ENCODE measurements around the gene DCUN1D4.

DCUN1D4 gene

DNA sequence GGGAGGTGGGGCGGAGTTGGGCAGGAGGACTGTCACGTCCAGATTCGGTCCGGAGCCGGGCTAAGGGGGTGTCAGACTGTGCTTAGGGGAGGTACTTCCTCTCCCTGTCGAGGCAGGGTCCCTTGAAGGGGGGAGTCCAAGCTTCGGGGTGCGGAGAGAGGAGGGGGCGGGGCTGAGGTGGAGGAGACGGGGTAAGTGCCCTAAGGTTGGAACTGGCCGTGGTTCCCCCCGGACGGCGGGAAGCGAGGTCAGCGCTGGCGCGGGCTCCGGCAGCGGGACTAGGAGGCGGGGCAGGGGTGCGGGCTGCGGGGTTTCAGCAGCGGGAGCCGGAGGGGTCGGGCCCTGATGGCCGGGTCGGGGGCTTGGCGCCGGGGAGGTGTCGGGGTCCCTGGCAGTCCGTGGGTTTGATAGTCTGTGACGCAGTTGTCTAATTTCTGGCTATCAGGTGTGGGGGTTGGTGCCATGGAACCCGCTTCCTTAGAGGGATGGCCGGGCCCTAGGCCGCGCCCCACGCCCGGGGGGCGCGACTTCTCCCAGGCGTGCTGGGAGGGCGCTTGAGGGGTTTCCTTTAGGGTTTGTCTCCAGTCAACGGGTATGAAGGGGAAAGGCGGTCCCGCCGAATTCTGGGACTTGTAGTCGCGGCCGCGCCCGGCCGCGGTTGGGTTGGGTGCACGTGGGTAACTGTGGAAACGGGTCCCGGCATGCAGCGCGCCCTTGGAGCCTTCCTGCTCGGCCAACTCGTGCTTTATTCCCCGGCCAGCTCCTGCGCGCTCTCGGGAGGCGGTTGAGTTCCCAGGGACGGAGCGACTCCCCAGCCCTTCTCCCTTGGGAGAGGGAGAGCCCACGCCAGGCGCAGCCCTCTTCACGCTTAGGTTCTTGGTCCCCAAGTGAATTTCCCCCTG, 1.5 kb downstream of the DCUN1D4 start:
- peak overlapping the region; percentile 76 for H3K4me3 ChIP-seq
- peaks cover 17% of the 10 kb centered on the region for H3K4me1 ChIP-seq
- peak; percentile 94 to 96 for DNase-seq (ENCODE audit: low spot score in 2 of 2)
- H3K9me3 ChIP-seq = no peaks in the 10 kb centered on the region
- in situ Hi-C loops (cut with MboI; ENCODE audit: low sequenced_read_pairs) = no loop called here
- H3K27me3 ChIP-seq (ENCODE audit: low read depth) = no peaks in the 10 kb centered on the region
- no peaks in the 10 kb centered on the region; the same call in 1 of the 2 replicates for H3K36me3 ChIP-seq (replicated peaks)

DNA sequence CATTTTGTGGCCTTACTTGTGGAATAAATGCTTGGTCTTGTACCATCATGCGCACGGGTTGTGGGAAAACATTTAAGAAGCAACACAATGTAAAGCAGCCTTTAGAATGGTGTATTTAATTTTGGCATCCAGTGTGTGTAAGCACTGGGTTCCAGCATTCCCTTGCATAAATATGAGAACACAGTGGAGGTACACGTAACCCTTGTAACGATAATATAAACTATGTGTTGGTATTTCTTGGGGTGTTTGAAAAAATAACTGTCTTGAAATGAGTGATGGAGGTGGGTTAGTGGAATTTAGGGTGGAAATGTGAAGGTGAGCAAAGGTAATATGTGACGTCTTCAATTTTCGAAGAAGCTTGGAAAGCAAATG, 2.1 kb downstream of the DCUN1D4 start:
- in situ Hi-C loops (cut with MboI; ENCODE audit: low sequenced_read_pairs) = no loop called here
- no peaks in the 10 kb centered on the region for H3K27me3 ChIP-seq (ENCODE audit: low read depth)
- peak overlapping the region; percentile 76 for H3K4me3 ChIP-seq
- peaks cover 17% of the 10 kb centered on the region for H3K4me1 ChIP-seq
- no peaks in the 10 kb centered on the region; the same call in 1 of the 2 replicates for H3K36me3 ChIP-seq (replicated peaks)
- no peak for DNase-seq (ENCODE audit: low spot score in 2 of 2)
- H3K9me3 ChIP-seq = no peaks in the 10 kb centered on the region

DNA sequence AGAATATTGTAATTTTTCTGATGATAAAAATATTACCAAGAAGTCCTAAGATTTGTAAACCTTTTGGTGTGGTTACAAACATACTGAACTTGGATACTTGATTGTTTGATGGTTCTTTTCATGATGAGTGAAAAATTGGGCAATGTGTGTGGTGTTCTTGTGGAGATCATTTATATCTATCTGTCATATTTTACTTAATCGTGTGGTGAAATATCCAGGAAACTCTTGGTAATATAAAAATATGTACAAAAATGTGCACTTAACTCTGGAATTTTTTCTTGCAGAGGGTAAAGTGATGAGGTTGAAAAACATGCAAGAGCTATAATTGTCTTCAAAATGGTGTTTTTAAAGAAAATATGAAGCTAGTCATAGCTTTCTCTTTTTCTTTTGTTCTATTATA, 2.8 kb downstream of the DCUN1D4 start:
- H3K4me3 ChIP-seq = no peak overlapping the region
- peaks cover 17% of the 10 kb centered on the region for H3K4me1 ChIP-seq
- H3K9me3 ChIP-seq = no peaks in the 10 kb centered on the region
- H3K27me3 ChIP-seq (ENCODE audit: low read depth) = no peaks in the 10 kb centered on the region
- in situ Hi-C loops (cut with MboI; ENCODE audit: low sequenced_read_pairs) = no loop called here
- no peak for DNase-seq (ENCODE audit: low spot score in 2 of 2)
- no peaks in the 10 kb centered on the region; the same call in 1 of the 2 replicates for H3K36me3 ChIP-seq (replicated peaks)

DNA sequence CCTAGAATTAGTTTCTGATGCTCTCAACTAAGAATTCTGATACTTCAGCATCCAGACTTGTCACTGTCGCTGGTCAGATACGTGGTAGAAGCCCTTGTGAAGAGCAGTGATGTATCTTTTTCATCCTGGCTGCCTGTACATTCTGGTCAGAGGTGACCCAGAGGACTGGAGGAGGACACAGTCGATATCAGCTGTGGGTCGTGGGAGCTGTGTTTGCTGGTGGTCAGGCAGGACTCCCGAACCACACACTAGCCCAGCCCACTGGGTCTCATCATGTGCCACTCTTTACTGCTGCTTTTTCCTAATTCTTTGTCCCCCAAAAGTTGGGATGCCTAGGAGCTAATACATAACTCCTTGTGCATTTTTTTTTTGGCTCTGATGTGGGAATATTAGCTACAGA, 6.5 kb downstream of the DCUN1D4 start:
- H3K4me1 ChIP-seq = peaks cover 34% of the 10 kb centered on the region
- DNase-seq (ENCODE audit: low spot score in 2 of 2) = no peak
- no peaks in the 10 kb centered on the region for H3K9me3 ChIP-seq
- in situ Hi-C loops (cut with MboI; ENCODE audit: low sequenced_read_pairs) = no loop called here
- H3K27me3 ChIP-seq (ENCODE audit: low read depth) = no peaks in the 10 kb centered on the region
- H3K36me3 ChIP-seq (replicated peaks) = no peaks in the 10 kb centered on the region; the same call in 1 of the 2 replicates
- no peak overlapping the region for H3K4me3 ChIP-seq

DNA sequence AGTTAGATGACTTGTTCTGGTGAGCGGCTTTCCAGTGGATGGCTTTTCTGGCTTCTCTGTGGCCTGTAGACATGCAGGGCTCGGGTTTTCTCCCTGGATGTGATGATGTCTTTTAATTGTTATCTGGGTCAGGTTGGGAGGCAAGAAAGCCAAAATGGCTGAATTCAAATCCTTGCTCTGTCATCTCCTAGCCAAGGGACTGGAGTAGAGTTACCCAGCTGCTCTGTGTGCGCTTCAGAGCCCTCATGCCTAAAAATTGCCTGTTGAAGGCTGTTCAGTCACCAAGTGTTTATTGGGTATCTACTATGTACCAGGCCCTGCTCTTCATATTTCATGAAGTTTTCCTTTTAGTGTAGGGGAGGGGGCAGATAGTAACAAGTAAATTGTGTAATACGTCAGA, 7.3 kb downstream of the DCUN1D4 start:
- in situ Hi-C loops (cut with MboI; ENCODE audit: low sequenced_read_pairs) = no loop called here
- H3K4me3 ChIP-seq = no peak overlapping the region
- no peaks in the 10 kb centered on the region; the same call in 1 of the 2 replicates for H3K36me3 ChIP-seq (replicated peaks)
- no peaks in the 10 kb centered on the region for H3K9me3 ChIP-seq
- peaks cover 30% of the 10 kb centered on the region for H3K4me1 ChIP-seq
- DNase-seq (ENCODE audit: low spot score in 2 of 2) = no peak
- no peaks in the 10 kb centered on the region for H3K27me3 ChIP-seq (ENCODE audit: low read depth)

DNA sequence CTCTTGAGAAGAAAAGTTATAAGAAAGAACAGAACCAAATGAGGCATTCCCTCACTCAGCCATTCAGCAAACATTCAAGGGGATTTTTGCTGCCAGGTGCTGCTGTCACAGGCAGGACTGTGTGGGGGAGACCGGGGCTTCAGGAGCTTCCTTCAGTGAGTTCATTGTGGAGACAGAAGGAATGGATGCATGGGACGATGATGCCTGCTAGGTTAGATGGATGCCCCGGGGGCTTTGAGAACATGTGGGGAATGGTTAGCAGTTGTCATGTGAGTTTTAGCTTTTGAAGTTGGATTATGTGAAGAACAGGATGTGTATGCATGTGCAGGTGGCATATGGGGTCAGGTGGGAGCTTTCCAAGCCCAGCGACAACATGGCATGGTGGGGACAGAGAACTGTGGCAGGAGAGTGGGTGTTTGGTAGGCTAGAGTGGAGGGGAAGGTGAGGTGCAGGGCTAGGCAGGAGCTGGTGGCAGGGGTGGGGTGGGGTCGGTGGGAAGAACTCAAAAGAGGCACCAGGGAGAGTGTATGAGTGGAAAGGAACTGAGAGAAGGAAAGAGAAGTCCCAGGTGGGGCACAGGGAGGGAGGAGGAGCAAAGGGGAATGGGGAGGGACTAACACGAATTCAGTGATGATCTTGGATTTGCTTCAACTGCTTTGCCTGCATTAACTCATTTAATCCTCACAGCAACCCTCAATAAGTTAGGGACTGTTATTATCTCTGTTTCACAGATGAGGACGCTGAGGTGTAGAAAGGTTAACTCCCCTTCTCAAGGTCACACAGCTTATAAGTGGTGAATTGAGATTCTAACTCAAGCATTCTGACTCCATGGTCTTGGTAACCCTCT, 8.4 kb downstream of the DCUN1D4 start:
- Histone ChIP-seq H3K9me3 (no peaks in the 10 kb centered on the region), H3K4me3 (no peak overlapping the region), H3K4me1 (peaks cover 26% of the 10 kb centered on the region), H3K27me3 (ENCODE audit: low read depth) (no peaks in the 10 kb centered on the region), H3K36me3 (replicated peaks) (no peaks in the 10 kb centered on the region; the same call in 1 of the 2 replicates)
- DNase-seq (ENCODE audit: low spot score in 2 of 2) = peak; percentile 13 to 22
- in situ Hi-C loops (cut with MboI; ENCODE audit: low sequenced_read_pairs) = no loop called here

DNA sequence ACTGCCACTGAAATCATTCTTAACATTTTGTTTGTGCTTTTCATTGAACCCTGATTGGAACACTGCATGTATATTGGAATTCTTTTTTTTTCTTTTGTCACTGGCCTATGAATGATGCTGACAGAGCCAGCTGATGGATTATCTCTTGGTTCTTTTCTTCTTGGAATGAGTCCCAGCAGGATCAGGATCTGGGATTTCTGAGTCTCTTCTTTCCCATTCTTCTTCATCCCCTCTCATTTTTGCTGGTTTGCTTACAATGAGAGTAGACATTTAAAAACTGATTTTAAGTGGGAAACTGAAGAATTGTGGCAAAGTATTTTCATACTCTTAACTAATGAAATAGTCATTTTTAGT, 9.0 kb downstream of the DCUN1D4 start:
- in situ Hi-C loops (cut with MboI; ENCODE audit: low sequenced_read_pairs) = no loop called here
- H3K9me3 ChIP-seq = no peaks in the 10 kb centered on the region
- no peaks in the 10 kb centered on the region; the same call in 1 of the 2 replicates for H3K36me3 ChIP-seq (replicated peaks)
- H3K27me3 ChIP-seq (ENCODE audit: low read depth) = no peaks in the 10 kb centered on the region
- DNase-seq (ENCODE audit: low spot score in 2 of 2) = peak in 1 of 2 experiments; percentile 57
- H3K4me1 ChIP-seq = peaks cover 21% of the 10 kb centered on the region
- no peak overlapping the region for H3K4me3 ChIP-seq

DNA sequence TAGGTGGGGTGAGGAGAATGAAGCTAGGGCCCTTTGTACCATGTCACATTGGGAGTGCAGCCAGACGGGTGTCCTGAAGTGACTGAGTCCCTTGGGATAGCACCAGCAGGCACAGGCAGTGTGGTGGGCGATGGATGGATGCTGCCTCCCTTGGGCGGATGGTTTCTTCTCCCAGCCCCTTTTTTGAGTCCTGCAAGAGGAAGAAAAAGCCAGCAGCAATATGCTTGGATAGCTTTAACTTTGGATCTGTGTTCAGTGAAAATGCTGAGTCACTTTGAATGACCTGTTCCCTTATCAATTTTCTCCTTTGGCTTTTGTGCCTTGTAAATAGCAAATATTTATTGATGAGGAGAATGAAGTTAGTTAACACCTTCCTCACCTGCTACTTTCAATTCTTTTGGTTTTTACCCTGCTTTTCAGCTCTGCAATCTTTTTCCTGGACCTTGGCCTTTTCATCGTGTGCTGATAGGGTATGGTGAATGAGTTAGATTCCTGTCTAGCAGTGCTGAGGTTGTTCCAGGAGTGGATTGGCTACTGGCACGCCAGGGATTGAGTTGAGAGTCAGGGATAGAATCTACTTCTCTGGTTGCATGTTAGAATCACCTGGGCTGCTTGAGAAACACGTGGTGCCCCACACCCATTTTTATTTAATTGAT, 10.2 kb downstream of the DCUN1D4 start:
- H3K4me1 ChIP-seq = peaks cover 21% of the 10 kb centered on the region
- no peaks in the 10 kb centered on the region for H3K27me3 ChIP-seq (ENCODE audit: low read depth)
- DNase-seq (ENCODE audit: low spot score in 2 of 2) = no peak
- no peaks in the 10 kb centered on the region for H3K9me3 ChIP-seq
- no peaks in the 10 kb centered on the region for H3K36me3 ChIP-seq (replicated peaks)
- H3K4me3 ChIP-seq = no peak overlapping the region
- in situ Hi-C loops (cut with MboI; ENCODE audit: low sequenced_read_pairs) = no loop called here

DNA sequence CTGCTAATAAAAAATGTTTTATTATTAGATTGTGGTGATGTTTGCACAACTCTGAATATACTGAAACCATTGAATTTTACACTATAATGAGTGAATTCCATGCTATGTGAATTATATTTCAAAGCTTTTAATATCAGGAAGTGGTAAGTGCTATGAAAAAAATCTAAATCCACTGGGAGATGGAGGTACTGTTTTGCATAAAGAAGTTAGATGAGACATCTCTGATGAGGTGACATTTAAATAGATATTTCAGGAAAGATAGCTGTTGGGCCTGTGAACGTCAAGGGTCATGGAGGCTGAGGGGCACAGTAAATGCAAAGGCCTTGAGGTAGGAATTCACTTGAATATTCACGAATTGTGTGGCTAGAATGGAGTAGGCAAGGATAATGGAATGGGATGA, 12.3 kb downstream of the DCUN1D4 start:
- Histone ChIP-seq H3K4me1 (peaks cover 27% of the 10 kb centered on the region), H3K36me3 (replicated peaks) (no peaks in the 10 kb centered on the region), H3K27me3 (ENCODE audit: low read depth) (no peaks in the 10 kb centered on the region), H3K9me3 (no peaks in the 10 kb centered on the region), H3K4me3 (no peak overlapping the region)
- no peak for DNase-seq (ENCODE audit: low spot score in 2 of 2)
- in situ Hi-C loops (cut with MboI; ENCODE audit: low sequenced_read_pairs) = no loop called here

DNA sequence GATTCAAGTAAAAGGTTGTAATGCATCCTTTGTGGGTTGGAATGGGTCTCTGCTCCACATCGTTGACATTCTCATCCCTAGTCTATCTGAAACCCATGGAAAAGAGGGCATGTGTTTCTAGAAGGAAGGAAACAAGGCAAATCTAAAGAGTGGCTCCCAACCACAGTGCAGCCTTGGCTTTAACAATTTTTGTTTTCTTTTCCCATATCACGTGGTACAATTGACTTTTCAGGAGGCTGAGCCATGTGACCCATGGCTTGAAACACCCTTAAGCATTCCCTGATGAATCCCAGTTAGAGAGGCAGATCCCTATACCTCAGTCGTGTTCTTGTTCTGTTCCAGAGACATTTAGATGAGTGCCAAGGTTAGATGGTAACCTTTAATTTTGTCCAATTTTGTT, 12.8 kb downstream of the DCUN1D4 start:
- DNase-seq (ENCODE audit: low spot score in 2 of 2) = no peak
- Histone ChIP-seq H3K4me1 (peaks cover 27% of the 10 kb centered on the region), H3K4me3 (no peak overlapping the region), H3K36me3 (replicated peaks) (no peaks in the 10 kb centered on the region), H3K9me3 (no peaks in the 10 kb centered on the region), H3K27me3 (ENCODE audit: low read depth) (no peaks in the 10 kb centered on the region)
- in situ Hi-C loops (cut with MboI; ENCODE audit: low sequenced_read_pairs) = no loop called here

DNA sequence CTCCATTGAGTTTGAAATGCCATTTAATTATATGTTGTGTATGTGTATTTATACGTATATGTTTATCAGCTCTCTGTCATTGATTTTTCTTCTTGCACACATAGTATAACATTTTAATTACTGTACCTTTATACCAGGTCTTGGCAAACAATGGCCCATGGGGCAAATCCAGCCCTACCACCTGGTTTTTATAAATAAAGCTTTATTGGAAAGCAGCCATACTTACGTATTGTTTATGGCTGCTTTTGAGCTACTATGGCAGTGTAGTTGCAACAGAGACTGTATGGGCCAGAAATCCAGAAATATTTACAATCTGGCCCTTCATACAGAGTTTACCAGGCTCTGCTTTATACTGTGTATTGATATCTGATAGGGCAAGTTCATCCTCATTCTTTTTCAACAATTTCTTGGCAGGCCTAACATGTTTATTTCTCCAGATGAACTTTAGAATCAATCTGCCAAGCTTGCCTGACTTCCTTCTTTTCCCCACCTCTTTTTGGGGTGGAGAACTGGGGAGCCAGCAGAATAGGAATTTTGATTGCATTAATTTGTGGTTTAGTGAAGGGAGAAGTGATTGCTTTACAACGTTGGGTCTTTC, 15.8 kb downstream of the DCUN1D4 start:
- in situ Hi-C loops (cut with MboI; ENCODE audit: low sequenced_read_pairs) = no loop called here
- no peak overlapping the region for H3K4me3 ChIP-seq
- DNase-seq (ENCODE audit: low spot score in 2 of 2) = no peak

DNA sequence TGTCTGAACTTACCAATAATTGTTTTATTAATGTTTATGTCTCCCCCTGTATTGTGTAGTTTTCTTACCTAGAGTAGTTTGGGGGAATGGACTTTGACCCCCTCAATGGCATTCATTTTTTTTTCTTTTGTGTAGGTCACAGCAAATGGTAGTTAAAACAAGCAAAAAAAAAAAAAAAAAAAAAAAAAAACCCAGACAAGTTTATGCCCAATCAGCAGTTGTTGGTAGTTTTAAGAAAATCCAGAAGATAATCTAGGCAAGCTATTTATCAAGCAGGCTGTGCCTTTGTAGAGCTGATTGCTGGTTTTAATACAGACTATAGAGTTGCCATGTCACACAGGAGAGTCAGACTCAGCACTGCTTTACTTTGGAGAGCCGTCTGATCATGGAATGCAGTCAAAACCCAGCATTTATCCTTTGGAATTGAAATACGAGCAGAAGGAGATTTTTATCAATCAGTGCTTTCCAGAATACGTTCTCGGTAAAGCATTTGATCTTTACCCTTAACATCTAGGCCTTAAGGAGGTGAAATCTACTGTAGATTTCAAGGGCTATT, 16.6 kb downstream of the DCUN1D4 start:
- Histone ChIP-seq H3K27me3 (ENCODE audit: low read depth) (no peaks in the 10 kb centered on the region), H3K4me1 (peaks cover 8% of the 10 kb centered on the region; the same call in 1 of the 2 replicates), H3K36me3 (replicated peaks) (peaks cover 14% of the 10 kb centered on the region), H3K4me3 (no peak overlapping the region), H3K9me3 (no peaks in the 10 kb centered on the region)
- no peak for DNase-seq (ENCODE audit: low spot score in 2 of 2)
- in situ Hi-C loops (cut with MboI; ENCODE audit: low sequenced_read_pairs) = no loop called here

More for the DNA sequence above, 15.8 kb downstream of the DCUN1D4 start:
- Histone ChIP-seq H3K4me1 (peaks cover 8% of the 10 kb centered on the region; the same call in 1 of the 2 replicates), H3K9me3 (no peaks in the 10 kb centered on the region), H3K36me3 (replicated peaks) (peaks cover 6% of the 10 kb centered on the region), H3K27me3 (ENCODE audit: low read depth) (no peaks in the 10 kb centered on the region)

DNA sequence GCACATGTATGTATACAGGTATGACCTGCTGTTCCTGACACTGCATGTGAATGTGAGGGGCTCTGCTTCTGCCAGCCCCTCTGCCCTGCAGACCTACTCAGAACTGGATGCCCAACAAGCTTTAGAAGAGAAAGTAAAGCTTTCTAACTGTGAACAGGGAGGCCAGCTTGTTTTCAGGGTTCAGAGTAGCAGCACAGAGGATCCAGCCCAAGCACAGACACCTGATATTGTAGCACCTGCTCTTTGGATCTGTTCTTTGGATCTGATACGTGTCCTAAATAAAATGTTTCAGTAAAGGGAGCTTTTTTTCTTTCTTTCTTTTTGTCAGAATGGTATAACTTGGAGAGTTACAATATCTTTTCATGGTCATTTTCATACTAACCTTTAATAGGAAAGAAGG, 19.2 kb downstream of the DCUN1D4 start:
- no peak for DNase-seq (ENCODE audit: low spot score in 2 of 2)
- Histone ChIP-seq H3K36me3 (replicated peaks) (peaks cover 41% of the 10 kb centered on the region), H3K27me3 (ENCODE audit: low read depth) (no peaks in the 10 kb centered on the region), H3K4me1 (peaks cover 8% of the 10 kb centered on the region; the same call in 1 of the 2 replicates), H3K4me3 (no peak overlapping the region), H3K9me3 (no peaks in the 10 kb centered on the region)
- in situ Hi-C loops (cut with MboI; ENCODE audit: low sequenced_read_pairs) = no loop called here

All from HAP-1 (cell line).